Endothelial cell of umbilical vein (primary cell): ENCODE data around the gene RFWD3. TPM values are rescaled to one million over a fixed set of nuclear protein-coding genes. Genes with fewer than 3 reads are reported as not detected.

ENCODE experiments used
- BruUV-seq: library from RNA; stranded (reverse); fragments of 400-500 nt; replicated peaks from 2 replicates; lab custom pipeline; 2021; lab: Mats Ljungman, UMichigan
- CTCF ChIA-PET: fragments of 300-600, 350-600 bp; sonication (Branson Sonifier 250); formaldehyde crosslinking; loops from one replicate; lab custom pipeline; 2021; ENCODE audit warnings: antibody characterized with exemption, inconsistent platforms; lab: Charles Lee
- POLR2A ChIA-PET: fragments of 300-600, 350-600 bp; sonication (Branson Sonifier 250); formaldehyde crosslinking; loops from one replicate; lab custom pipeline; 2021; ENCODE audit warnings: antibody characterized with exemption, inconsistent platforms; lab: Charles Lee
- DNase-seq: peaks from one replicate; pipeline ENCODE4 v3.0.0-alpha.2; 2011; ENCODE audit warnings: low read depth, low spot score
- FAIRE-seq: peaks from 2 replicates; lab custom pipeline; 2011; peaks lifted over from hg19 to GRCh38; lab: Jason Lieb, UNC
- H2AFZ ChIP-seq: 2 replicates; pipeline ENCODE4 v1.6.0; 2012; ENCODE audit warnings: low read depth, low read length, control low read depth, inconsistent platforms
- H3K27ac ChIP-seq: 2 replicates; pipeline ENCODE4 v1.5.1; 2011; ENCODE audit warnings: low read depth, mild to moderate bottlenecking, control low read depth, low read length, moderate library complexity; ENCODE audit not compliant: insufficient read depth
- H3K27me3 ChIP-seq, 2 experiments: 2 replicates each; pipeline versions ENCODE4 v1.6.0 to v1.6.1; 2011; ENCODE audit warnings: low read length in 2 of 2, mixed read lengths in 1 of 2; ENCODE audit not compliant: control insufficient read depth in 2 of 2, insufficient read depth in 2 of 2
- H3K36me3 ChIP-seq, 2 experiments: 2 replicates in 1 of 2; 3 replicates in 1 of 2; pipeline ENCODE4 v1.5.1; 2011; ENCODE audit warnings: low read length in 2 of 2, mild to moderate bottlenecking in 1 of 2, moderate library complexity in 1 of 2; ENCODE audit not compliant: control insufficient read depth in 2 of 2, insufficient read depth in 2 of 2; ENCODE audit errors: extremely low read depth in 1 of 2
- H3K4me1 ChIP-seq: 3 replicates; pipeline ENCODE4 v1.5.1; 2011; ENCODE audit warnings: mild to moderate bottlenecking, low read length; ENCODE audit not compliant: control insufficient read depth, insufficient read depth; ENCODE audit errors: extremely low read depth
- H3K4me2 ChIP-seq: 2 replicates; pipeline ENCODE4 v1.6.1; 2011; ENCODE audit warnings: low read length, control low read depth, mixed read lengths; ENCODE audit not compliant: insufficient read depth
- H3K4me3 ChIP-seq, 3 experiments: fragments of 200-600 bp in 1 of 3; sonication (generic), shearing (Covaris generic) in 1 of 3; replicated peaks in 1 of 3; 2 replicates each; pipeline ENCODE4 v1.5.1; 2011 to 2016; ENCODE audit warnings: control low read depth in 3 of 3, low read length in 3 of 3, mild to moderate bottlenecking in 2 of 3, inconsistent platforms in 1 of 3, low read depth in 1 of 3, moderate library complexity in 1 of 3; ENCODE audit not compliant: insufficient read depth in 1 of 3
- H3K79me2 ChIP-seq: 2 replicates; pipeline ENCODE4 v1.6.0; 2012; ENCODE audit warnings: low read length, inconsistent platforms; ENCODE audit not compliant: control insufficient read depth, insufficient read depth
- H3K9ac ChIP-seq: replicated peaks from 2 replicates; pipeline ENCODE3; 2011; ENCODE audit warnings: low read length, control low read depth; ENCODE audit not compliant: insufficient read depth; ENCODE audit errors: extremely low read depth
- H3K9me1 ChIP-seq: replicated peaks from 3 replicates; pipeline ENCODE4 v1.6.0; 2011; ENCODE audit warnings: mild to moderate bottlenecking, low read length; ENCODE audit not compliant: control insufficient read depth, insufficient read depth; ENCODE audit errors: extremely low read depth
- H3K9me3 ChIP-seq: replicated peaks from 2 replicates; pipeline ENCODE4 v1.5.1; 2012; ENCODE audit warnings: low read length, inconsistent platforms; ENCODE audit not compliant: control insufficient read depth, insufficient read depth
- H4K20me1 ChIP-seq: replicated peaks from 2 replicates; pipeline ENCODE3; 2011; ENCODE audit warnings: mild to moderate bottlenecking, low read length; ENCODE audit not compliant: control insufficient read depth, insufficient read depth; ENCODE audit errors: extremely low read depth
- EZH2 ChIP-seq: IDR thresholded peaks from 2 replicates; pipeline ENCODE4 v1.6.1; 2012; ENCODE audit warnings: borderline replicate concordance, low read depth, mild to moderate bottlenecking, moderate library complexity, low read length, inconsistent platforms; ENCODE audit not compliant: severe bottlenecking
- FOS ChIP-seq: IDR thresholded peaks from 2 replicates; pipeline ENCODE4 v1.6.1; 2011; ENCODE audit warnings: mild to moderate bottlenecking, low read length, moderate library complexity, borderline replicate concordance; ENCODE audit not compliant: insufficient read depth
- GATA2 ChIP-seq: IDR thresholded peaks from 2 replicates; pipeline ENCODE4 v1.7.0; 2011; ENCODE audit warnings: low read depth, mild to moderate bottlenecking, moderate library complexity, mixed read lengths, low read length; ENCODE audit not compliant: insufficient read length, insufficient read depth
- JUN ChIP-seq: IDR thresholded peaks from 2 replicates; pipeline ENCODE4 v1.6.1; 2011; ENCODE audit warnings: borderline replicate concordance, low read depth; ENCODE audit not compliant: insufficient read length, insufficient read depth
- MYC ChIP-seq: IDR thresholded peaks from one replicate; pipeline ENCODE4 v1.6.1; 2011; ENCODE audit warnings: mild to moderate bottlenecking, low read depth, low read length
- POLR2A ChIP-seq: IDR thresholded peaks from 2 replicates; pipeline ENCODE4 v1.6.1; 2012; ENCODE audit warnings: low read depth, mild to moderate bottlenecking, control low read depth, low read length
- POLR2AphosphoS5 ChIP-seq: IDR thresholded peaks from 2 replicates; pipeline ENCODE4 v1.6.1; 2012; ENCODE audit warnings: low read depth, mild to moderate bottlenecking, control low read depth, low read length, moderate library complexity; ENCODE audit not compliant: insufficient read depth
- dilution Hi-C: fragments of 300-500 bp; cut with MboI; formaldehyde crosslinking; loops from one replicate; pipeline ENCODE4 v1.15.0; 2019; ENCODE audit warnings: low sequenced_read_pairs; ENCODE audit not compliant: extremely low pct_ligation_motif_present
- intact Hi-C: fragments of 100-400 bp; cut with micrococcal nuclease; formaldehyde crosslinking; loops from one replicate; pipeline ENCODE4 v1.10.0; 2022
- polyA plus RNA-seq, 4 experiments: library from polyadenylated mRNA; depleted of rRNA in 3 of 4; stranded (reverse) in 3 of 4; unstranded in 1 of 4; fragments of >200 nt; gene quantifications; 2 replicates each; pipeline versions ENCODE4 v1.2.1 to v1.2.3, GENCODE V29; 2011 to 2012; ENCODE audit warnings: missing spikeins in 1 of 4
- total RNA-seq: library from RNA; stranded (reverse); gene quantifications from 2 replicates; pipeline ENCODE4 v1.2.3, GENCODE V29; 2021
- TF ChIP-seq, protein P1 (sequence below), 2 donors: IDR thresholded peaks; 1 replicate in 1 of 2; 2 replicates in 1 of 2; pipeline ENCODE4 v1.5.1; 2011; ENCODE audit warnings: low read length in 2 of 2, mild to moderate bottlenecking in 2 of 2, moderate library complexity in 2 of 2, control low read depth in 1 of 2, inconsistent platforms in 1 of 2, low read depth in 1 of 2; ENCODE audit not compliant: insufficient read depth in 1 of 2; ENCODE audit errors: extremely low read depth in 1 of 2
- TF ChIP-seq, protein P2 (sequence below): IDR thresholded peaks from 2 replicates; pipeline ENCODE4 v1.6.1; 2011; ENCODE audit not compliant: insufficient read depth, insufficient read length

The RFWD3 gene
- total and polyA plus RNA-seq, 2 donors (not counting 3 experiments of a cell fraction or from before 2014, with no cell fraction given), result 27.3 to 51.6 TPM

- Histone ChIP-seq H4K20me1 (no peaks in the 10 kb centered on the region), H3K79me2 (peaks cover 28% of the 10 kb centered on the region), H2AFZ (no peak overlapping the region), H3K9me3 (no peaks in the 10 kb centered on the region), H3K4me2 (no peak overlapping the region), H3K4me1 (peaks cover 21% of the 10 kb centered on the region), H3K27me3 (no peaks in the 10 kb centered on the region), H3K4me3 (no peak overlapping the region), H3K9me1 (no peaks in the 10 kb centered on the region), H3K9ac (no peak overlapping the region), H3K36me3 (no peaks in the 10 kb centered on the region), H3K27ac (no peak overlapping the region)
- DNase-seq, result no peak
- TF ChIP-seq POLR2A (no peak), GATA2 (peak; percentile 30)
- no TSS peak for BruUV-seq
- intact Hi-C loops, result loop anchor here (5.0 kb wide), 2 partner anchors 107 to 312 kb away; partner anchors contain the start of gene PSMD7
- FAIRE-seq, result no peak
- CTCF ChIA-PET, result no interaction called here
- POLR2A ChIA-PET, result no interaction called here
- dilution Hi-C loops, result no loop called here
These were observed 57.7 kb downstream of the RFWD3 start for GRCh38 chr16:74608944-74609343.

DNA sequence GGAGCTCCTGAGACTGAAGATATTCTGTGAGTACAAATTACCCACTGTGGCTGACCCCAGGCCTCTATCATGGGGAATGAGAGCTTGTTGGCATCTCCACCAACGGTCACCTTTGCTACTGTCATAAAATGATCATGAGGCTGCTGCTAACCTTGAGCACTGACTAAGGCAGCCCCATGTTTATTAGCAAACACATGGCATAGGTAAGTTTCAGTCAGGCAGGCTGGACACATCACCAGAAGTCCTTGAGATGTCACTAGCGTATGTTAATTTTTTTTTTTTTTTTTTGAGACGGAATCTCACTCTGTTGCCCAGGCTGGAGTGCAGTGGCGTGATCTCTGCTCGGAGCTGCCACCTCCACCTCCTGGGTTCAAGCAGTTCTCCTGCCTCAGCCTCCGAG is 58.3 kb downstream of the RFWD3 start:
- BruUV-seq, result no TSS peak
- dilution Hi-C loops, result no loop called here
- DNase-seq, result no peak
- H2AFZ ChIP-seq, result no peak overlapping the region
- peaks cover 33% of the 10 kb centered on the region for H3K79me2 ChIP-seq
- no peaks in the 10 kb centered on the region for H3K9me3 ChIP-seq
- no peak overlapping the region for H3K4me2 ChIP-seq
- no peaks in the 10 kb centered on the region for H3K36me3 ChIP-seq
- H3K27ac ChIP-seq, result no peak overlapping the region
- intact Hi-C loops, result loop anchor here (5.0 kb wide), 2 partner anchors 106 to 311 kb away; partner anchors contain the start of gene PSMD7
- no peaks in the 10 kb centered on the region for H3K9me1 ChIP-seq
- peaks cover 26% of the 10 kb centered on the region for H3K4me1 ChIP-seq
- H4K20me1 ChIP-seq, result no peaks in the 10 kb centered on the region
- POLR2A ChIA-PET, result no interaction called here
- no peak overlapping the region for H3K9ac ChIP-seq
- H3K4me3 ChIP-seq, result no peak overlapping the region
- TF ChIP-seq, protein P1, sequence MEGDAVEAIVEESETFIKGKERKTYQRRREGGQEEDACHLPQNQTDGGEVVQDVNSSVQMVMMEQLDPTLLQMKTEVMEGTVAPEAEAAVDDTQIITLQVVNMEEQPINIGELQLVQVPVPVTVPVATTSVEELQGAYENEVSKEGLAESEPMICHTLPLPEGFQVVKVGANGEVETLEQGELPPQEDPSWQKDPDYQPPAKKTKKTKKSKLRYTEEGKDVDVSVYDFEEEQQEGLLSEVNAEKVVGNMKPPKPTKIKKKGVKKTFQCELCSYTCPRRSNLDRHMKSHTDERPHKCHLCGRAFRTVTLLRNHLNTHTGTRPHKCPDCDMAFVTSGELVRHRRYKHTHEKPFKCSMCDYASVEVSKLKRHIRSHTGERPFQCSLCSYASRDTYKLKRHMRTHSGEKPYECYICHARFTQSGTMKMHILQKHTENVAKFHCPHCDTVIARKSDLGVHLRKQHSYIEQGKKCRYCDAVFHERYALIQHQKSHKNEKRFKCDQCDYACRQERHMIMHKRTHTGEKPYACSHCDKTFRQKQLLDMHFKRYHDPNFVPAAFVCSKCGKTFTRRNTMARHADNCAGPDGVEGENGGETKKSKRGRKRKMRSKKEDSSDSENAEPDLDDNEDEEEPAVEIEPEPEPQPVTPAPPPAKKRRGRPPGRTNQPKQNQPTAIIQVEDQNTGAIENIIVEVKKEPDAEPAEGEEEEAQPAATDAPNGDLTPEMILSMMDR (IDR thresholded peaks at IDR 0.05; ENCODE audit: extremely low read depth in 1 of 2, insufficient read depth in 1 of 2, low read depth in 1 of 2, low read length in 2 of 2), result no peak
- no peak for TF ChIP-seq JUN
- TF ChIP-seq EZH2, result no peak
- no peak for TF ChIP-seq GATA2
- no peak for TF ChIP-seq POLR2A
- no peak for TF ChIP-seq POLR2AphosphoS5
- TF ChIP-seq, protein P2, sequence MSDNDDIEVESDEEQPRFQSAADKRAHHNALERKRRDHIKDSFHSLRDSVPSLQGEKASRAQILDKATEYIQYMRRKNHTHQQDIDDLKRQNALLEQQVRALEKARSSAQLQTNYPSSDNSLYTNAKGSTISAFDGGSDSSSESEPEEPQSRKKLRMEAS, result no peak
- no peak for TF ChIP-seq FOS
- no peak for TF ChIP-seq MYC
- no peaks in the 10 kb centered on the region for H3K27me3 ChIP-seq
- CTCF ChIA-PET, result interaction anchor here (2.1 kb wide), 1 partner anchor 14 kb away, joined by 5 read pairs; no protein-coding TSS in a partner anchor
- FAIRE-seq, result no peak
